Choroid plexus epithelial cell (primary cell): ENCODE results near the gene C5orf63.
"Not testable (repeated sequence)": the region's sequence is repeated elsewhere in the genome, so short reads cannot be mapped to it uniquely, and the experiment has no call there.

Experiments
- DNase-seq: peaks from one replicate; pipeline ENCODE4 v3.0.0-alpha.2; 2010; ENCODE audit warnings: low read depth
- H3K4me3 ChIP-seq: 2 replicates; pipeline ENCODE4 v1.5.1; 2011; ENCODE audit warnings: low read depth, mild to moderate bottlenecking, control low read depth, low read length, moderate library complexity
- CTCF ChIP-seq: conservative IDR thresholded peaks from 2 replicates; pipeline ENCODE4 v1.5.1; 2011; ENCODE audit warnings: low read depth, mild to moderate bottlenecking, control low read depth, inconsistent platforms, low read length, moderate library complexity

C5orf63 gene

GRCh38 chr5:127072861-127073846, at the start of gene C5orf63:
Gene C5orf63, minus strand, starts transcription at chr5:127073502. Its CDS starts 14,507 bp downstream, at chr5:127058995.
- DNase-seq = peak; percentile 20
- H3K4me3 ChIP-seq = peak within 1 kb of the TSS; percentile 66
- TF ChIP-seq CTCF = no peak

DNA sequence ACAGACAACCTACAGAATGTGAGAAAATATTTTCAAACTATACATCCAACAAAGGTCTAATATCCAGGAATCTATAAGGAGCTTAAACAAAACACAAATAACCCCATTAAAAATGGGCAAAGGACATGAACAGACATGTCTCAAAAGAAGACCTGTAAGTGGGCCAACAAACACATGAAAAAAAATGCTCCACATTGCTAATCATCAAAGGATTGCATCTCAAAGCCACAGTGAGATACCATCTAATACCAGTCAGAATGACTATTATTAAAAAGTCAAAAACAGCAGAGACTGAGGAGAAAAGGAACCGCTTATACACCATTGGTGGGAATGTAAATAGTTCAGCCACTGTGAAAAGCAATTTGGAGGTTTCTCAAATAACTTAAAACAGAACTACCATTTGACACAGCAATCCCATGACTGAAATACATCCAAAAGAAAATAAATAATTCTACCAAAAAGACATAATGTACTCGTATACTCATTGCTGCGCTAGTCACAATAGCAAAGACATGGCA, 39.1 kb upstream of the C5orf63 start:
- DNase-seq = peak; percentile 28
- no peak for TF ChIP-seq CTCF
- no peak overlapping the region for H3K4me3 ChIP-seq

DNA sequence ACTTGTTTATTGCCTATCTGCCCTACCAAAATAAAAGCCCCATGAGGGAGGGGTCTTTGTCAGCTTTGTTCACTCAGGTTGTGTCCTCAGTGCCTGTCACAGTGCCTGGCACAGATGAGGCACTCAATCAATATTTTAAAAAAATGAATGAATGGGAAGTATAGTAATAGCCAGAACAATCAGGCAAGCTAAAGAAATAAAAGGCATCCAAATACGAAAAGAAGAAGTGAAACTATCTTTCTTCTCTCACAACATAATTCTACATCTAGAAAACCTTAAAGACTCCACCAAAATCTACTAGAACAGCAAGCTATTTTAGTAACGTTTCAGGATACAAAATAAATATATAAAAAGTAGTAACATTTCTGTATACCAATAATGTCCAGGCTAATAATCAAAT, 37.8 kb upstream of the C5orf63 start:
- no peak for DNase-seq
- no peak for TF ChIP-seq CTCF
- no peak overlapping the region for H3K4me3 ChIP-seq

DNA sequence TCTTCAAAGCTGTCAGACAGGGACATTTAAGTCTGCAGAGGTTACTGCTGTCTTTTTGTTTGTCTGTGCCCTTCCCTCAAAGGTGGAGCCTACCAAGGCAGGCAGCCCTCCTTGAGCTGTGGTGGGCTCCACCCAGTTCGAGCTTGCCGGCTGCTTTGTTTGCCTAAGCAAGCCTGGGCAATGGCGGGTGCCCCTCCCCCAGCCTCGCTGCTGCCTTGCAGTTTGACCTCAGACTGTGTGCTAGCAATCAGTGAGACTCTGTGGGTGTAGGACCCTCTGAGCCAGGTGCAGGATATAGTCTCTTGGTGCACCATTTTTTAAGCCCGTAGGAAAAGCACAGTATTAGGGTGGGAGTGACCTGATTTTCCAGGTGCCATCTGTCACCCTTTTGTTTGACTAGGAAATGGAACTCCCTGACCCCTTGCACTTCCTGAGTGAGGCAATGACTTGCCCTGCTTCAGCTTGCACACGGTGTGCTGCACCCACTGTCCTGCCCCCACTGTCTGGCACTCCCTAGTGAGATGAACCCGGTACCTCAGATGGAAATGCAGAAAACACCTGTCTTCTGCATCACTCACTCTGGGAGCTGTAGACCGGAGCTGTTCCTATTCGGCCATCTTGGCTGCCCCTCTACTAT, 35.4 kb upstream of the C5orf63 start:
- DNase-seq, H3K4me3 ChIP-seq: not testable (repeated sequence)

GRCh38 chr5:127101935-127102334, 28.6 kb upstream of the C5orf63 start:
- H3K4me3 ChIP-seq = no peak overlapping the region

GRCh38 chr5:127101533-127101932, 28.2 kb upstream of the C5orf63 start:
- no peak for DNase-seq
- no peak for TF ChIP-seq CTCF
- no peak overlapping the region for H3K4me3 ChIP-seq

More at GRCh38 chr5:127101935-127102334, 28.6 kb upstream of the C5orf63 start:
- TF ChIP-seq CTCF = no peak
- no peak for DNase-seq

- H3K4me3 ChIP-seq = no peak overlapping the region
- TF ChIP-seq CTCF = no peak
- DNase-seq = no peak
Measured at GRCh38 chr5:127098241-127098640, 24.9 kb upstream of the C5orf63 start.
